Neural progenitor cell (in vitro differentiated cells): ENCODE measurements around the gene FHDC1. TPM values are rescaled to one million over a fixed set of nuclear protein-coding genes. Genes with fewer than 3 reads are reported as not detected.

ENCODE experiments used
- DNase-seq: peaks from one replicate; pipeline ENCODE4 v3.0.0-alpha.2; 2016; ENCODE audit warnings: low spot score
- H2AFZ ChIP-seq: fragments of 200-600 bp; sonication (generic); replicated peaks from 2 replicates; pipeline ENCODE4 v1.6.1; 2016; ENCODE audit warnings: antibody characterized with exemption
- H3F3A ChIP-seq: fragments of 200-600 bp; sonication (generic); 2 replicates; pipeline ENCODE4 v1.6.1; 2016; ENCODE audit warnings: antibody characterized with exemption, low read depth
- H3K27ac ChIP-seq: fragments of 200-600 bp; sonication (generic); 2 replicates; pipeline ENCODE4 v1.5.1; 2016; ENCODE audit warnings: mild to moderate bottlenecking
- H3K27me3 ChIP-seq: fragments of 200-600 bp; sonication (generic); 2 replicates; pipeline ENCODE4 v1.6.1; 2016; ENCODE audit warnings: mild to moderate bottlenecking, moderate library complexity
- H3K36me3 ChIP-seq: fragments of 200-600 bp; sonication (generic); 2 replicates; pipeline ENCODE4 v1.5.1; 2016
- H3K4me1 ChIP-seq: fragments of 200-600 bp; sonication (generic); 2 replicates; pipeline ENCODE4 v1.6.1; 2016; ENCODE audit warnings: mixed run types
- H3K4me2 ChIP-seq: fragments of 200-600 bp; sonication (generic); 2 replicates; pipeline ENCODE4 v1.6.1; 2016
- H3K4me3 ChIP-seq: fragments of 200-600 bp; sonication (generic); 2 replicates; pipeline ENCODE4 v1.5.1; 2016
- H3K79me2 ChIP-seq: fragments of 200-600 bp; sonication (generic); 2 replicates; pipeline ENCODE4 v1.6.1; 2016; ENCODE audit warnings: low read depth
- H3K9ac ChIP-seq: fragments of 200-600 bp; sonication (generic); 2 replicates; pipeline ENCODE4 v1.6.1; 2016
- H3K9me3 ChIP-seq: fragments of 200-600 bp; sonication (generic); 2 replicates; pipeline ENCODE4 v1.5.1; 2016; ENCODE audit warnings: low read depth
- H4K20me1 ChIP-seq: fragments of 200-600 bp; sonication (generic); 2 replicates; pipeline ENCODE4 v1.6.1; 2016; ENCODE audit warnings: low read depth
- H3K27ac Mint-ChIP-seq: 3 replicates; pipeline ENCODE4 v1.8.0; 2021; ENCODE audit warnings: mixed read lengths
- H3K27me3 Mint-ChIP-seq: 2 replicates; pipeline ENCODE4 v1.8.0; 2022; ENCODE audit warnings: low read depth, mild to moderate bottlenecking, inconsistent platforms, moderate library complexity, mixed read lengths; ENCODE audit not compliant: insufficient read depth
- H3K36me3 Mint-ChIP-seq: 3 replicates; pipeline ENCODE4 v1.8.0; 2021; ENCODE audit warnings: mixed read lengths
- H3K4me1 Mint-ChIP-seq: 3 replicates; pipeline ENCODE4 v1.8.0; 2021; ENCODE audit warnings: mixed read lengths
- H3K4me3 Mint-ChIP-seq: 3 replicates; pipeline ENCODE4 v1.8.0; 2021; ENCODE audit warnings: mild to moderate bottlenecking, moderate library complexity, mixed read lengths
- H3K9me3 Mint-ChIP-seq: 3 replicates; pipeline ENCODE4 v1.8.0; 2020; ENCODE audit warnings: mixed read lengths
- EZH2 ChIP-seq: fragments of 200-600 bp; sonication (generic); IDR thresholded peaks from 2 replicates; pipeline ENCODE4 v1.6.1; 2017; ENCODE audit warnings: antibody characterized with exemption, mild to moderate bottlenecking, moderate library complexity
- EZH2phosphoT487 ChIP-seq: fragments of 200-600 bp; sonication (generic); IDR thresholded peaks from 2 replicates; pipeline ENCODE4 v1.6.1; 2017; ENCODE audit warnings: antibody characterized with exemption
- total RNA-seq: library from RNA; depleted of rRNA; stranded (reverse); fragments of >200 nt; gene quantifications from 2 replicates; pipeline ENCODE4 v1.2.3, GENCODE V29; 2015; ENCODE audit warnings: low replicate concordance
- TF ChIP-seq, protein P1 (sequence below): fragments of 200-600 bp; sonication (generic); IDR thresholded peaks from 2 replicates; pipeline ENCODE4 v1.5.1; 2017; ENCODE audit warnings: antibody characterized with exemption, mild to moderate bottlenecking

The FHDC1 gene
- total RNA-seq, 1 donor from 2014 or later = 3.0 TPM

DNA sequence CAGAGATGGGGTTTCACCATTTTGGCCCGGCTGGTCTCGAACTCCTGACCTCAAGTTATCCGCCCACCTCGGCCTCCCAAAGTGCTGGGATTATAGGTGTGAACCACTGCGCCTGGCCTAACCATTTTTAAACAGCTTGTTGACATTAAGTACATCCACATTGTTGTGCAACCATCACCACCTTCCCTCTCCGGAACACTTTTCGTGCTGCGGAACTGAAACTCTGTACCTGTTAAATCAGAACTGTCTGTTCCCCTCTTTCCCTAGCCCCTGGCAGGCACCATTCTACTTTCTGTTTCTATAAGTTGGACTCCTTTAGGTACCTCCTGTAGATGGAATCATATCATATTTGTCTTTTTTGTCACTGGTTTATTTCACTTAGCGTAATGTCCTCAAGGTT, 9.5 kb downstream of the FHDC1 start:
- H3K9ac ChIP-seq = no peak overlapping the region
- no peak overlapping the region for H2AFZ ChIP-seq
- peaks cover 11% of the 10 kb centered on the region for H3K4me1 ChIP-seq
- no peak overlapping the region for H3K4me2 ChIP-seq
- H3K9me3 ChIP-seq = no peaks in the 10 kb centered on the region
- peaks cover 7% of the 10 kb centered on the region for H3F3A ChIP-seq
- DNase-seq = no peak
- H3K27ac ChIP-seq = no peak overlapping the region
- Mint-ChIP-seq H3K9me3 (no peaks in the 10 kb centered on the region), H3K4me3 (no peak overlapping the region), H3K27me3 (peaks cover 8% of the 10 kb centered on the region), H3K4me1 (peaks cover 13% of the 10 kb centered on the region), H3K27ac (no peak overlapping the region), H3K36me3 (peaks cover 7% of the 10 kb centered on the region)
- H3K4me3 ChIP-seq = no peak overlapping the region
- no peaks in the 10 kb centered on the region for H4K20me1 ChIP-seq
- H3K79me2 ChIP-seq = peaks cover 1% of the 10 kb centered on the region
- no peaks in the 10 kb centered on the region for H3K27me3 ChIP-seq
- H3K36me3 ChIP-seq = no peaks in the 10 kb centered on the region
- TF ChIP-seq EZH2phosphoT487 (no peak), EZH2 (no peak)
- TF ChIP-seq, protein P1, sequence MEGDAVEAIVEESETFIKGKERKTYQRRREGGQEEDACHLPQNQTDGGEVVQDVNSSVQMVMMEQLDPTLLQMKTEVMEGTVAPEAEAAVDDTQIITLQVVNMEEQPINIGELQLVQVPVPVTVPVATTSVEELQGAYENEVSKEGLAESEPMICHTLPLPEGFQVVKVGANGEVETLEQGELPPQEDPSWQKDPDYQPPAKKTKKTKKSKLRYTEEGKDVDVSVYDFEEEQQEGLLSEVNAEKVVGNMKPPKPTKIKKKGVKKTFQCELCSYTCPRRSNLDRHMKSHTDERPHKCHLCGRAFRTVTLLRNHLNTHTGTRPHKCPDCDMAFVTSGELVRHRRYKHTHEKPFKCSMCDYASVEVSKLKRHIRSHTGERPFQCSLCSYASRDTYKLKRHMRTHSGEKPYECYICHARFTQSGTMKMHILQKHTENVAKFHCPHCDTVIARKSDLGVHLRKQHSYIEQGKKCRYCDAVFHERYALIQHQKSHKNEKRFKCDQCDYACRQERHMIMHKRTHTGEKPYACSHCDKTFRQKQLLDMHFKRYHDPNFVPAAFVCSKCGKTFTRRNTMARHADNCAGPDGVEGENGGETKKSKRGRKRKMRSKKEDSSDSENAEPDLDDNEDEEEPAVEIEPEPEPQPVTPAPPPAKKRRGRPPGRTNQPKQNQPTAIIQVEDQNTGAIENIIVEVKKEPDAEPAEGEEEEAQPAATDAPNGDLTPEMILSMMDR = no peak

DNA sequence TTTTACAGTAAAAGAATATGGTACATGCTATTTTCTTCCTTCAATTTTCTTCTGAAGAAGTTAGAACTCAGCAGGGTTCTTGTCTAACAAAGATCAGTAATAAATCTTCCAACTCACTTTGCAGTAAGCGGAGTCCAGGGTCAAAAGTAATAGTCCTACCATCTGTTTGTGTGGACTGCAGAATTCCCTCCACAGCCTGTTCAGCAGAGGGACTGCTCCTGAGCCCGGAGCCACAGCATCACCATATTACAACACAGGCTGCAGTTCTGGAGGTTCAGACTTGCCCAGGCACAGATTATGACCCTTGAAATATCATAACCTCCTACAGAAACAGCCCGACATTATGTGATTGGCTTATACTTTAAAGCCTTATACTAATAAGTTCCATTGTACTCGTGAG, 10.3 kb downstream of the FHDC1 start:
- Mint-ChIP-seq H3K4me3 (no peak overlapping the region), H3K27ac (no peak overlapping the region), H3K9me3 (no peaks in the 10 kb centered on the region), H3K36me3 (peaks cover 7% of the 10 kb centered on the region), H3K27me3 (peaks cover 8% of the 10 kb centered on the region), H3K4me1 (peaks cover 20% of the 10 kb centered on the region)
- H3K36me3 ChIP-seq = no peaks in the 10 kb centered on the region
- H3K27ac ChIP-seq = no peak overlapping the region
- no peak overlapping the region for H3K4me3 ChIP-seq
- H3F3A ChIP-seq = peaks cover 10% of the 10 kb centered on the region
- H2AFZ ChIP-seq = no peak overlapping the region
- H3K9ac ChIP-seq = no peak overlapping the region
- peaks cover 5% of the 10 kb centered on the region for H3K79me2 ChIP-seq
- H4K20me1 ChIP-seq = no peaks in the 10 kb centered on the region
- DNase-seq = no peak
- no peak overlapping the region for H3K4me2 ChIP-seq
- peaks cover 16% of the 10 kb centered on the region for H3K4me1 ChIP-seq
- H3K27me3 ChIP-seq = no peaks in the 10 kb centered on the region
- H3K9me3 ChIP-seq = no peaks in the 10 kb centered on the region
- TF ChIP-seq EZH2 (no peak), EZH2phosphoT487 (no peak)
- TF ChIP-seq, protein P1 = no peak

DNA sequence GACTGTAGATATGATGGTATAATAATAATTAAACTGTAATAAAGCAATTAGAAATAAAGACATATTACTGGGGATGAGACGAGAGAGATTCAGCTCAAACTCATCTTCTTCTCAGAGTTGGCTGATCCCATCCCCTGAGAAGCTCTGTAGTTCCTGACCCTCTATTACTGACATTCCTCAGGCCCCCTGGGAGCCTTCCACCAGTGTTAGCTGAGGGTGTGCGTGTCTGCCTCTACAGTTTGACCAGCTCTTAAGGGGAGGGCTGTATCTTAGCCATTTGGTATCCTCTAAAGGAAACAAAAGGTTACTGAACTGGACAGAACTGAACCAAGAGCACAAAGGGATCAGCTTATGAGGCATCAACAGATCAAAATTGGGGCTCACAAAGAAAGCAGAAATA, 11.2 kb downstream of the FHDC1 start:
- H3K79me2 ChIP-seq = peaks cover 5% of the 10 kb centered on the region
- H2AFZ ChIP-seq = no peak overlapping the region
- no peaks in the 10 kb centered on the region for H3K27me3 ChIP-seq
- peaks cover 21% of the 10 kb centered on the region for H3K4me1 ChIP-seq
- Mint-ChIP-seq H3K4me1 (peaks cover 28% of the 10 kb centered on the region), H3K9me3 (no peaks in the 10 kb centered on the region), H3K4me3 (no peak overlapping the region), H3K27me3 (peaks cover 4% of the 10 kb centered on the region), H3K36me3 (peaks cover 7% of the 10 kb centered on the region), H3K27ac (no peak overlapping the region)
- TF ChIP-seq, protein P1 = no peak
- TF ChIP-seq EZH2phosphoT487 (no peak), EZH2 (no peak)
- peaks cover 10% of the 10 kb centered on the region for H3F3A ChIP-seq
- H3K36me3 ChIP-seq = no peaks in the 10 kb centered on the region
- H3K4me3 ChIP-seq = no peak overlapping the region
- no peak overlapping the region for H3K4me2 ChIP-seq
- no peak overlapping the region for H3K27ac ChIP-seq
- H3K9ac ChIP-seq = no peak overlapping the region
- no peaks in the 10 kb centered on the region for H4K20me1 ChIP-seq
- DNase-seq = no peak
- no peaks in the 10 kb centered on the region for H3K9me3 ChIP-seq
